NCI-H82 treated with DMSO at 0.1 percent for 48 hours (cell line): ENCODE measurements around the gene PARP9.

Experiments
- DNase-seq: peaks from one replicate; lab custom pipeline; 2025; ENCODE audit not compliant: unreplicated experiment; lab: John Stamatoyannopoulos, UW

PARP9 gene

GRCh38 chr3:122488262-122488973 lies 75.7 kb downstream of the PARP9 start:
- DNase-seq = no peak

- no peak for DNase-seq
These were observed 79.1 kb downstream of the PARP9 start for GRCh38 chr3:122484985-122485384.

- no peak for DNase-seq
These were observed 82.7 kb downstream of the PARP9 start for GRCh38 chr3:122481390-122481789.
